ENCODE results near the gene UTRN. TPM values are rescaled to one million over a fixed set of nuclear protein-coding genes. Genes with fewer than 3 reads are reported as not detected.

Gene UTRN
- 78.2 TPM for total RNA-seq

GRCh38 chr6:144284783-144285547 lies at the start of gene UTRN:
UTRN (plus strand) TSS chr6:144285335; CDS start chr6:144291829, 6,494 bp downstream.

Other genes with a start within 250 kb of the UTRN start
- gene SF3B5, start 189.8 kb upstream of the UTRN start, total RNA-seq, result 64.4 TPM
- gene STX11, start 134.8 kb upstream of the UTRN start, total RNA-seq, result 1.4 TPM